Activated CD4-positive, CD25-positive, alpha-beta regulatory T cell treated with anti-CD3 and anti-CD28 coated beads, Interleukin-2, amount 50 U/mL, for 24 hours (primary cell): Measurements from ENCODE around the gene EPDR1.
"Not testable (repeated sequence)": the region's sequence is repeated elsewhere in the genome, so short reads cannot be mapped to it uniquely, and the experiment has no call there.

ENCODE experiments used
- ATAC-seq, 2 donors: fragments of 150-1000 bp; cut with Tn5 transposase; one replicate each; pipeline ENCODE4 v1.10.0; 2021; ENCODE audit warnings: mild to moderate bottlenecking in 1 of 2, moderate library complexity in 1 of 2

EPDR1 gene

GRCh38 chr7:37930226-37930948, 9.9 kb downstream of the EPDR1 start:
- ATAC-seq: no peak

DNA sequence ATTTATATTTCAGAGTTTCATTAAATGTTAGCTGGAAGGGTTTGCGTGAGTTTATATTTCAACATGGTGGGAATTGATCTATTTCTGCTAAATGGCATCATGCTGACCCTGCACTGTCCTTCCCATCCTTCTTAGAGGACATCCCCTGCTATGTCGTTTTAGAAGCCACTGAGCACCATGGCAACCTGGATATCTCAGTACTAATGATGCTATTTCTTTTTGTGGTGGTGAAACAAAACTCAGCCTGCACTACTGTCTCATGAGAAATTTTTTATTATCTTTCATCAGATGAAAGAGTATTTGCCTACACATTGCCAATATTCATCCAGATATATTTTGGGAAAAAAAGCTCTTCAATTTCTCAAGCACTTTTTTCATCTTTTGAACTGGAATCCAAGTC, 12.1 kb downstream of the EPDR1 start:
- ATAC-seq: no peak

GRCh38 chr7:37933018-37933566, 12.7 kb downstream of the EPDR1 start:
- no peak for ATAC-seq

DNA sequence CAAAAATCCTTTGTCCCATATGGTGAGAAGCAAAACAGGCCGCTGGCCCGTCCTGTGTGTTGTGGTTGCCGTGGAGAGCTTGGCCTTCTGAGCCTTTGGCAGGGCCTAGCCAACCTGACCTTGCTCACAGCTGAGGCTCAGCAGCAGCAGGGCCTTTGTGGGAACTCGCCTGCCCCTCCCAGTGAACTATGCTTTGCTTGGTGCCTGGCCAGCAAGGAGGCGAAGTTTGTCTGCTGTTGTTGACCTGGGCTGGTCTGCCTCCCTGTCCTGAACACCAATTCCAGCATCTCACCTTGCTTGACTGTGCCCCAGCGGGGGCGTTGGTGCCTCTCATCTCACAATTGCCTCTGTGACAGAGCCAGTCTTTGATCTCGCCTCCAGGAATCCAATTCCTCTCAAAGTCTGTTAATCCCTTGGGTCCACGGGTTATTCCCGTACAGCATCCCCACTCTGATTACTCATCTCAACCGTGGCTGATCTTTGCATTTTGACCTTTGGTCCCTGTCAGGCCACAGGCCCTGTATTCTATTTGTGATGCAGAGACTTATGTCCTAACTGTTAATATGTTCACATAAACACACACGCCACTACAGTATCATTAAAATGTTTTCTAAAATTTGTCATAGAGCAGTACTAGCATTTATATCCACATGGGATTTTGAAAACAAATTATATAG, 22.6 kb downstream of the EPDR1 start:
- ATAC-seq: no peak

DNA sequence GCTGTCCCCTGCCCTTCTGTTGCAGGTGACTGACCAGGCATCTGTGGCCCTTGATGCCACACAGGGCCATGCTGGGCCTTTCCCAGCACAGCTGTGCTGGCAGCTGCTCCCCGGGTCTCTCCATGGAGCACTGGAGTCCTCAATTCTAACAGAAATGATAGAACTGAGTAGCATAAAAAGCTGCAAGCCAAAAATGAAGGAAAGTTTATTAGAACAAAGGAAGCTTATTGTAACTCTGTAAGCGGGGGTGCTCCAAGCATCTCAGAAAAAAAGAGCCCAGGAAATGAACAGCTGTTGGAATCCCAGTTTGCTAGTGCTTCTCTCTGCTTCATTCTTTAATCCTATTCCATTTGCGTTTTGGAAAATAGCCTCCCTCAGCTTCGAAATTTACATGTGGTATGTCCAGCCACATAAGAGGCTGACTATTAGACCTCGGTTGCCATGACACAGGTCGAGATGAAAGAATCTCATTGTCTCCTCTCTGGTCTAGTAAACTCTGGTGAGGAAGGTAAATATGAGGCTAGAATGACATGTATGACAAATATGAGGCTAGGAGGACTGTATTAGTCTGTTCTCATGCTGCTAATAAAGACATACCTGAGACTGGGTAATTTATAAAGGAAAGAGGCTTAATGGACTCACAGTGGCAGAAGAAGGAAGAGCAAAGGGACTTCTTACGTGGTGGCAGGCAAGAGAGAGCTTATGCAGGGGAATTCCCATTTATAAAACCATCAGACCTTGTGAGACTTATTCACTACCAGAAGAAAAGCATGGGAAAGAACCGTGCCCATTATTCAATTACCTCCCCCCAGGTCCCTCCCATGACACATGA, 23.7 kb downstream of the EPDR1 start:
- no peak for ATAC-seq

GRCh38 chr7:37944737-37945054, 24.3 kb downstream of the EPDR1 start:
- ATAC-seq: no peak

DNA sequence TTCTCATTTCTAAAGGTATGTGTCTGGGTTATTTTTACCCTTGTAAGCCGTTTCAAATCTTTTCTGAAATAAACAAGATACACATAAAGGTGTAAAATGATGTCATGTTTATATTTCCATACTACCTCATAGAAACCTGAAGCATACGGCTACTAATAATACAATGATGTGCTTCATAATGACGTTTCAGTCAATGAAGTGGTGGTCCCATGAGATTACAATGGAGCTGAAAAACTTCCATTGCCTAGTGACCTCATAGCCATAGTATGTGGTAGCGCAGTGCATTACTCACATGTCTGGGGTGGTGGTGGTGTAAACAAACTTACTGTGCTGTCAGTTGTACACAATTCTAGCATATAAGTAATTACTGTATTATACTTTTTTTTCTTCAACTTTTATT, 24.9 kb downstream of the EPDR1 start:
- ATAC-seq: no peak

DNA sequence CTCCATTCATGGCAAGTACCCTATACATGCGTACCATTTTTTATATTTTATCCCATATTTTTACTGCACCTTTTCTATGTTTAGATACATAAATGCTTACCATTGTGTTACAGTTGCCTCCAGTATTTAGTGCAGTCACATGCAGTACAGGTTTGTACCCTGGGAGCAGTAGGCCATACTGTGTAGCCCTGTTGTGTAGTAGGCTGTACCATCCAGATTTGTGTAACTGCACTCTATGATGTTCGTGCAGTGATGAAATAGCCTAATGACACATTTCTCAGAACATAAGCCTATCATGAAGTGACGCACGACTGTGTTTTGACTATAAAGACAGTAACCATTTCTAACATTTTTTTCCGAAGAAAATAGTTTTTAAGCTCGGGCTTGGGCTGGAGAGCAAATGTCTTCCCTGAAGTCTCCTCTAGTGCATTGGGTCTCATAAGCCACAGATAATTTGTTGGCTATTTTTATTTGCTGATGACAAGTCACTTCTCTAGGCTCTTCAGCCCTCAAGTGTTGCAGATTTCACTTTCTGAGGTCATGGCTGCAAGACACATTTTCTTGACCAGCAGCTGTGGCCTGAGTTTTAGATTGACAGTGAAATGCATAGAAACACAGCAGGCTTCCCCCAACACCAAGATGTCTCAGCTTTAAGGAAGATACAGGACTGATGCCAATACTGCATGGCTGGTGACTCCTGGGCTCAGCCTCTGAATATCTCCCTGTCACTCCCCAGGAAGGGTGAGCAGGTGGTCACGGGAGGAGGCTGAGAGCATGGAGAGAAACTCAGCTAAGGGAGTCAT, 26.9 kb downstream of the EPDR1 start:
- no peak for ATAC-seq

- ATAC-seq: no peak
Measured at GRCh38 chr7:37947941-37948210, 27.4 kb downstream of the EPDR1 start.

GRCh38 chr7:37952240-37952639, 31.8 kb downstream of the EPDR1 start:
- no peak for ATAC-seq

DNA sequence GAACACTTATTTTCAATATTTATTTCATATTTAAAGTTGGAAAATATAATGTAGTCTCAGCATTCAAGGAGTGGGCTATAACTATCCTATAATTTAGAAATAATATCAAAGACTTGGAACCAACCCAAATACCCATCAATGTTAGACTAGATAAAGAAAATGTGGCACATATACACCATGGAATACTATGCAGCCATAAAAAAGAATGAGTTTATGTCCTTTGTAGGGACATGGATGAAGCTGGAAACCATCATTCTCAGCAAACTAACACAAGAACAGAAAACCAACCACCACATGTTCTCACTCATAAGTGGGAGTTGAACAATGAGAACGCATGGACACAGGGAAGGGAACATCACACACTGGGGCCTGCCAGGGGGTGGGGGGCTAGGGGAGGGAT, 33.8 kb downstream of the EPDR1 start:
- ATAC-seq: not testable (repeated sequence)

DNA sequence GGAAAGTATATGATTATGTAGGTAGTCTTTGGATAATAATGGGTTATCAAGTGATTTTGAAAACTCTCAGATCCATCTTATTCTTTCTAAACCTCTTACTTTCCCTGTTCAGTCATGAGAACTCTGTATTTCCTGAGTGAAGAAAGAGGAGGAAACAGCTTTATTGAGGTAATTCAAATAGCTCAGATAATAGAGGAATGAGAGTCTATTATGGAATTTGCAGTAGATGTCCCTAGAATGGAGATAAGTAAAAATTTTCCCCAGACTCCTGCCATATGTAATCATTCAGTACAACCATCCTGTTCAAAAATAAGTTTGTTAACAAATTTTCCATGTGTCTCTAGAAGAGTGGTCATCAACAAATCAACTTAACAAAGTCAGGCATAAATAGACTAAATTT, 36.4 kb downstream of the EPDR1 start:
- ATAC-seq: no peak

DNA sequence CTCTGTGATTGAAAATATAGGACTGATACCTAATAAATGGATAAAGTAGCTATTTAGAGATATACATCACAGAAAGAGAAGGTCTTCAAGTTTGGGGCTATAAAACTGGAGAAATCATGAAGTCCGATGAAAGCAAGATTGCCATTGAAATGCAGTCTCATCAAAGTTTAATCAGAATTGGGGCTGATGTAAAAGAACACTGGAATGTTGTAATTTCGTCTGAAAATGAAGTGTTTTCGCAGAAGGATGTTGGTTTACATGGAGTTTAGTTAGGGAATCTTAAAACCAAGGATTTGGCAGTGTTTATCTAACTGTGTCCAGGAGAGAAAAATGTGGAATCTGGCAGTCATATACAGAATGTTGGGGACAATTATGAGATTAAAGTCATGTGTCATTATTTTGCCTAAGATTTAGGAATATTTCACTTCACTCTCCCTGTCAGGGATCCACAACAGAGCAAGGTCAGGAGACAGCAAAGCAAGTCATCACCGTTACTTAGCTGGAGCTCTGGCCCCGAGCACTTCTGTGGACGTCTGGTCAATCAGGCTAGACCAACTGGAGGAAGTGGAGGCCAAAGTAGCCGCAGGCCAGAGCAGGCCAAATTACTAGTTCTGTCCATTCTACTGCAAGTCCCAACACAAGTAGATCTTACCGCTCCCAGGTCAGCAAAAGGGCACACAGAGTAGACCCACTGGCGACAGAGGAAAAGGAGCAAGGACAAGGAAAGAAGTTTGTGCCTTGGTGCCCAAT, 37.0 kb downstream of the EPDR1 start:
- no peak for ATAC-seq

DNA sequence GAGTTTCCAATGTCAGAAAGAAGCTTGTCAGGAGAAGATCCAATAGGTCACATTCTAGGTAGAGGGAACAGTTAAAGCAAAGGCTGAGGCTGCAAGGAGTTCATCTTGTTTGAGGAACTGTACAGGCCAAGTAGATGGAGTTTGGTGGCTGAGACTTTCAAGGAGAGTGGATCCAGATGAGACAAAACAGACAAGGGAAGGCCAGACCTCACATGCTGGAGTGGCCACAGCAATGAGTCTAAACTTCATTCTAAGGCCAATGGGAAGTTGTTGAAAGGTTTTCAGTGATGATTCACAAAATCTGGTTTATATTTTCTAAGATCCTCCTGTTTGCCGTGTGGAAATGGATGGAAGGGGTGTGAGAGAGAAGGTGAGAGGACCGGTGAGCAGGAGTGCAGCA, 40.0 kb downstream of the EPDR1 start:
- no peak for ATAC-seq

DNA sequence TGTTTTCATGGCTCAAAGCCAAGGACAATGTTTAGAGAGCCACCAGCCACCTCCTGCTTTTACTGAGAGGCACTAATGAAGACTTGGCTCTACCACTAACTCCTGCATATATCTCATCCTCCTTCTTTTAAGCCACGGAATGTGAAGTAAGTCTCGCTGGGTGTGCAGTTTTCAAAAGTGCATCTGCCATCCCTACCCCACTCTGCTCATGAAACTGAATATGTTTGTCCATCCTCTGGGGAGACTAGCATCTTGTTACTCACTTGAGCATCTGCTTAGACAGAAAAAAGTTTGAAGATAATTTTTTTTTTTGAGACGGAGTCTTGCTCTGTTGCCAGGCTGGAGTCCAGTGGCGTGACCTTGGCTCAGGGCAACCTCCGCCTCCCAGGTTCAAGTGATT, 40.8 kb downstream of the EPDR1 start:
- ATAC-seq: no peak

DNA sequence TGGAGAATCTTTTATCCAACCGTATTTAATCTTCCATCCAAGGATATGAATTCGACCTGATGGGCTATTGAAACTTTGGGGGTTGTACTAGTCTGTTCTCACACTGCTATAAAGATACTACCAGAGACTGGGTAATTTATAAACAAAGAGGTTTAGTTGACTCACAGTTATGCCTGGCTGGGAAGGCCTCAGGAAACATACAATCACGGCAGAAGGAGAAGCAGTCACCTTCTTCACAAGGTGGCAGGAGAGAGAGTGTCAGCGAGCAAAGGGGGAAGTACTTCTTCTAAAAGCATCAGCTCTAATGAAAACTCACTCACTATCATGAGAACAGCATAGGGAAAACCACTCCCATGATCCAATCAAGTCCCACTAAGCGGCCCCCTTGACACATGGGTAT, 43.8 kb downstream of the EPDR1 start:
- no peak for ATAC-seq

DNA sequence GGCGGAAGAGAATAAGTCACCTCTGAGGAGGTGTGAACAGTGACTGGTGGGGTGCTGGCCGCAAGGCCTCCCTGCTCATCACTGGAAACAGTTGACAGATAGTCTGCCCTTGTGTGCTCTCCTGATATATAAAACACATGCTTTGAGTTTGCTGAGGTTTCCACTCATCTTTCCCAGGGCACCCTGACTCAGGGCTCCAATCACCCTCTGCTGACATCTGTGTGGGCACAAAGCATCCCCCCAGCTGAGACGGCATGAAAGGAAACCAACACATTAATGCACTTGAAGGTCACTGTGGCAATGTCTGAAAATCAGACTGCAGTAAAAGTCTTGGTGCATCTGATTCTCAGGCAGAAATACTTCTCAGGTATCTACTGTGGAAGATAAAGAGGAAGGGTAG, 49.8 kb downstream of the EPDR1 start:
- no peak for ATAC-seq

GRCh38 chr7:37971491-37971890, 51.1 kb downstream of the EPDR1 start:
- ATAC-seq: no peak

DNA sequence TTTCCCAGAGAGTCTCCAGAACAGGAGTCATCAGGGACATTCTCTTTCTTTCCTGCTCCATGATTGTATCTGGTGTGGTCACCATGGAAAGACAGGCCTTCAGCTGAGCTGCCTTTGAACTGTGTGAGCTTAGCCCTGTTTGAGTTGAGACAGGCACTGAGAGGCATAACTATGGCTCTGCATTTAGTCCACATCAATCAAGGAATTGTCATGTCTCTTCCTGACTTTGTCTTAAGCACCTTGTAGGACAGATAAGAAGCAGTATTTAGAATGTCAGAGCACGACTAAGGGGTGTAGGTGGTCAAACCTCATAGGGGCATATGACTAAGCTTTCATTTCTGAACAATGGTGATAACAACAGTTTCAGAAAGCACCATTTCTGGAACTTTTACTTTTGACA, 53.5 kb downstream of the EPDR1 start:
- no peak for ATAC-seq

DNA sequence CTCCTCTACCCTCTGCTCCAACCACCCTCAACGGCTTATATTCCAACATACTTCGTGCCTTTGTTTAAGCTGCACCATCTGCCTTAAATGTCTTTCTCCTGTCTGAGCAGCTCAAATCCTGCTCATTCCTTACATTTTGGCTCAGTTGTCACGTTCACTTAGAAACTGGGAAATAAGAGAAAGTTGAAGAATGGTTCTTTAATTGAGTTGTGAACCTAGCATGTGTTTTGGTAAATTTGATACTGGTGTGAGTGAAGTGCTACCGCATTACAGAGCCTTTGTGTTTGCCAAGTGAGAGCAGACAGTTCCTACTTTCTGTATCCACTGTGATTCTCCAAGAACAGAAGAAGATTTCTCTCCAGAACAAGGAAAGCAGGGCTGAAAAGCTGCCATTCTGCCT, 54.3 kb downstream of the EPDR1 start:
- no peak for ATAC-seq

GRCh38 chr7:37977243-37977642, 56.8 kb downstream of the EPDR1 start:
- no peak for ATAC-seq

DNA sequence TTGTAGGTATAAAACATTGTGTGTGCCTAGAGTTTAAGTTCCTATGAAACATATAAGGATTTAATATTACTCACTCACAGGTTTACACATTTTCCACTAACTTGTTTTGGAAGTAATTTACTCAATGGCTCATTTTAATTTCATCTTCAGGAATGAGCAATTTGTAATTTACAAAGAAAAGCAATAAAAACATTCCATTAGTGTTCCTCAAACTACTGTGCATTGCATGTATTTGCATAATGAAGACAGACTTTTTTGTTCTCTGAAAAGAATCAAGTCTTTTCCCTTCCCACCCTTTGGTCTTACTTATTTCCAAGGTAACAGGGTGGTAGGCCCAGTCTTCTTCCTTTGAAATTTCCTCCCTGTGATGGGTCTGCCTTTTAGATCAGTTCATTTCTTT, 61.2 kb downstream of the EPDR1 start:
- no peak for ATAC-seq
